Measurements from ENCODE around the gene MCOLN1. TPM values are rescaled to one million over a fixed set of nuclear protein-coding genes. Genes with fewer than 3 reads are reported as not detected.
"Not testable (repeated sequence)": the region's sequence is repeated elsewhere in the genome, so short reads cannot be mapped to it uniquely, and the experiment has no call there.

Gene MCOLN1
- polyA plus RNA-seq, 3 donors: 12.1 to 38.2 (median 34.3) TPM

GRCh38 chr19:7550987-7551761, 28.8 kb downstream of the MCOLN1 start:
- WGBS, 3 donors: 11 to 48% (median 34%) methylated on average over 48 to 51 of the region's 51 CpGs
- H3K27ac ChIP-seq (ENCODE audit: low read depth, low read length): no peak overlapping the region

GRCh38 chr19:7552781-7553180, 30.4 kb downstream of the MCOLN1 start:
- H3K27ac ChIP-seq (ENCODE audit: low read depth, low read length): no peak overlapping the region
- WGBS, 3 donors: 74 to 98% (median 90%) methylated on average over 2 of the region's 2 CpGs

GRCh38 chr19:7554565-7554964, 32.1 kb downstream of the MCOLN1 start:
- H3K27ac ChIP-seq (ENCODE audit: low read depth, low read length): no peak overlapping the region
- WGBS, 3 donors: 85 to 95% (median 93%) methylated on average over 27 to 28 of the region's 28 CpGs

GRCh38 chr19:7554990-7555864, 32.8 kb downstream of the MCOLN1 start:
- whole genome bisulfite sequencing, 3 donors: 81 to 85% (median 83%) methylated on average over 55 to 62 of the region's 62 CpGs
- H3K27ac ChIP-seq (ENCODE audit: low read depth, low read length): no peak overlapping the region

GRCh38 chr19:7556696-7557315, 34.4 kb downstream of the MCOLN1 start:
- no peak overlapping the region for H3K27ac ChIP-seq (ENCODE audit: low read depth, low read length)
- 97% methylated on average over 47 to 54 of the region's 54 CpGs for WGBS, 3 donors

GRCh38 chr19:7558667-7559066, 36.2 kb downstream of the MCOLN1 start:
- no peak overlapping the region for H3K27ac ChIP-seq (ENCODE audit: low read depth, low read length)
- WGBS, 3 donors: 89 to 96% (median 92%) methylated on average over 18 of the region's 18 CpGs

- no peak overlapping the region for H3K27ac ChIP-seq (ENCODE audit: low read depth, low read length)
- 61 to 94% (median 63%) methylated on average over 4 of the region's 4 CpGs for WGBS, 3 donors
These were observed 36.7 kb downstream of the MCOLN1 start for GRCh38 chr19:7559102-7559501.

GRCh38 chr19:7560255-7560654, 37.8 kb downstream of the MCOLN1 start:
- 90 to 96% (median 96%) methylated on average over 2 of the region's 2 CpGs for WGBS, 3 donors
- H3K27ac ChIP-seq (ENCODE audit: low read depth, low read length): no peak overlapping the region

- H3K27ac ChIP-seq (ENCODE audit: low read depth, low read length): no peak overlapping the region
These were observed 38.9 kb downstream of the MCOLN1 start for GRCh38 chr19:7561325-7561724.

GRCh38 chr19:7562646-7563393, 40.4 kb downstream of the MCOLN1 start:
- no peak overlapping the region for H3K27ac ChIP-seq (ENCODE audit: low read depth, low read length)
- WGBS, 3 donors: 44 to 70% (median 69%) methylated on average over 16 of the region's 16 CpGs

More at GRCh38 chr19:7561325-7561724, 38.9 kb downstream of the MCOLN1 start:
- 86 to 96% (median 89%) methylated on average over 16 to 17 of the region's 17 CpGs for WGBS, 3 donors

- WGBS, 3 donors: 85 to 96% (median 96%) methylated on average over 4 of the region's 4 CpGs
- H3K27ac ChIP-seq (ENCODE audit: low read depth, low read length): no peak overlapping the region
These were observed 42.4 kb downstream of the MCOLN1 start for GRCh38 chr19:7564866-7565265.

- 75 to 92% (median 85%) methylated on average over 5 of the region's 5 CpGs for WGBS, 3 donors
- H3K27ac ChIP-seq (ENCODE audit: low read depth, low read length): no peak overlapping the region
These were observed 42.9 kb downstream of the MCOLN1 start for GRCh38 chr19:7565332-7565731.

GRCh38 chr19:7570761-7571160, 48.3 kb downstream of the MCOLN1 start:
- H3K27ac ChIP-seq (ENCODE audit: low read depth, low read length): no peak overlapping the region
- WGBS, 3 donors: 68 to 87% (median 83%) methylated on average over 5 of the region's 5 CpGs

- no peak overlapping the region for H3K27ac ChIP-seq (ENCODE audit: low read depth, low read length)
- WGBS, 3 donors: 65 to 73% (median 67%) methylated on average over 9 of the region's 9 CpGs
These were observed 53.1 kb downstream of the MCOLN1 start for GRCh38 chr19:7575434-7576040.

- 90 to 96% (median 95%) methylated on average over 1 of the region's 1 CpG for WGBS, 3 donors
- H3K27ac ChIP-seq (ENCODE audit: low read depth, low read length): not testable (repeated sequence)
These were observed 55.0 kb downstream of the MCOLN1 start for GRCh38 chr19:7577422-7577821.

- WGBS, 3 donors: 57 to 75% (median 64%) methylated on average over 6 of the region's 6 CpGs
These were observed 55.7 kb downstream of the MCOLN1 start for GRCh38 chr19:7578127-7578526.

GRCh38 chr19:7579182-7579581, 56.8 kb downstream of the MCOLN1 start:
- 56 to 70% (median 65%) methylated on average over 6 of the region's 6 CpGs for WGBS, 3 donors
- no peak overlapping the region for H3K27ac ChIP-seq (ENCODE audit: low read depth, low read length)

More at GRCh38 chr19:7578127-7578526, 55.7 kb downstream of the MCOLN1 start:
- H3K27ac ChIP-seq (ENCODE audit: low read depth, low read length): no peak overlapping the region

- 57 to 60% (median 59%) methylated on average over 11 of the region's 11 CpGs for WGBS, 3 donors
These were observed 60.0 kb downstream of the MCOLN1 start for GRCh38 chr19:7582446-7582845.

More at GRCh38 chr19:7582446-7582845, 60.0 kb downstream of the MCOLN1 start:
- H3K27ac ChIP-seq (ENCODE audit: low read depth, low read length): no peak overlapping the region

Data from adipose tissue (tissue), 3 donors.